ENCODE results near the gene PLA2G12A.
A peak's percentile ranks its signal among the peaks of the same experiment; 100 is the strongest.

PLA2G12A gene

DNA sequence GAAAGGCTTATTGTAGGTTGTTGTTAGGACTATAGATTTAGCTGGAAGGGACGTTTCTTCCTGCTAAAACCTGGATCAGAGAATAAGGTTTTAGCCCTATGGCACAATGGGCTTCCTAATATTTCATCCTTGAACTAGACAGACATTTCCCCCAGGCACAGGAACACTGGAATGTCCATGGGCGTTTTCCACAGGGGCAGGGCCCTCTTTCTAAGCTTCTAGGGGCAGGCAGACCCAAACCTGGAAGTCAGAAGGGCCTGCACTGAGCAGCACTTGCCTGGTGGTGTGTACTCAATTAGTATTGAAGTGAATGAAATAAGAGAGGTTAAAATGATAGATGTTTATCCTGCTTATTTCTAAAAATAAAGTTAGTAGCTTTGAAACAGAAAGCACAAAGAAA, 67.8 kb downstream of the PLA2G12A start:
- no peaks in the 10 kb centered on the region for H3K9me3 Mint-ChIP-seq
- no peak for DNase-seq
- TF ChIP-seq, protein P1, sequence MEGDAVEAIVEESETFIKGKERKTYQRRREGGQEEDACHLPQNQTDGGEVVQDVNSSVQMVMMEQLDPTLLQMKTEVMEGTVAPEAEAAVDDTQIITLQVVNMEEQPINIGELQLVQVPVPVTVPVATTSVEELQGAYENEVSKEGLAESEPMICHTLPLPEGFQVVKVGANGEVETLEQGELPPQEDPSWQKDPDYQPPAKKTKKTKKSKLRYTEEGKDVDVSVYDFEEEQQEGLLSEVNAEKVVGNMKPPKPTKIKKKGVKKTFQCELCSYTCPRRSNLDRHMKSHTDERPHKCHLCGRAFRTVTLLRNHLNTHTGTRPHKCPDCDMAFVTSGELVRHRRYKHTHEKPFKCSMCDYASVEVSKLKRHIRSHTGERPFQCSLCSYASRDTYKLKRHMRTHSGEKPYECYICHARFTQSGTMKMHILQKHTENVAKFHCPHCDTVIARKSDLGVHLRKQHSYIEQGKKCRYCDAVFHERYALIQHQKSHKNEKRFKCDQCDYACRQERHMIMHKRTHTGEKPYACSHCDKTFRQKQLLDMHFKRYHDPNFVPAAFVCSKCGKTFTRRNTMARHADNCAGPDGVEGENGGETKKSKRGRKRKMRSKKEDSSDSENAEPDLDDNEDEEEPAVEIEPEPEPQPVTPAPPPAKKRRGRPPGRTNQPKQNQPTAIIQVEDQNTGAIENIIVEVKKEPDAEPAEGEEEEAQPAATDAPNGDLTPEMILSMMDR (IDR thresholded peaks at IDR 0.05), result no peak
- peak overlapping the region; percentile 75 for H3K27ac Mint-ChIP-seq
- no peak overlapping the region for H3K4me3 Mint-ChIP-seq
- no peaks in the 10 kb centered on the region for H3K4me1 Mint-ChIP-seq
- no peaks in the 10 kb centered on the region for H3K27me3 Mint-ChIP-seq (ENCODE audit: low read depth, poor library complexity)
- peaks cover 4% of the 10 kb centered on the region for H3K36me3 Mint-ChIP-seq (ENCODE audit: low read depth)

All from nephron progenitor cell (in vitro differentiated cells).